ENCODE results near the gene NR2F6.
"Not testable (repeated sequence)": the region's sequence is repeated elsewhere in the genome, so short reads cannot be mapped to it uniquely, and the experiment has no call there.

The NR2F6 gene

DNA sequence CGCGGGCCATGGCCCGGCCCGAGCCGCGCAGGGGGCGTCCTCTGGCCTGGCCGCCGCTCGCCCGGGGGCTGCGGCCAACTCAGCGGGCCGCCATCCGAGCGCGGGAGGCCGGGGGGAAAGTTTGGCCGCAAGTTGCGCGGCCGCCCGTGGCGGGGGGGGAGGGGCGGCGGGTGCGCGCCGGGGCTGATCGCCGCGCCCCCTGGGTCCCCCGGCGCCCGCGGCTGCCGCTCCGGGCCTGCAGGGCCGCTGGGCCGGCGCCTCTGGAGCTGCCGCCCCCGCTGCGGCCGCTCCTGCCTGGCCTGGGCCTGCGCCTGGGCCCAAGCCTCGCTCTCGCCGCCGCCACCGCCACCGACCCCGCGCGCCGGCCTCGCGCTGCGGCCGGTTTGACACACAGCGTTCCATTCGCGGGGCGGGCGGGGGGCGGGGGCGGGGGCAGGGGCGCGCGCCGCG lies at the start of gene NR2F6:
Gene NR2F6, minus strand, starts transcription at position 385 of the 450 bp plus-strand sequence. CDS start 699 bp downstream, outside the sequence.
- DNase-seq = no peak

DNA sequence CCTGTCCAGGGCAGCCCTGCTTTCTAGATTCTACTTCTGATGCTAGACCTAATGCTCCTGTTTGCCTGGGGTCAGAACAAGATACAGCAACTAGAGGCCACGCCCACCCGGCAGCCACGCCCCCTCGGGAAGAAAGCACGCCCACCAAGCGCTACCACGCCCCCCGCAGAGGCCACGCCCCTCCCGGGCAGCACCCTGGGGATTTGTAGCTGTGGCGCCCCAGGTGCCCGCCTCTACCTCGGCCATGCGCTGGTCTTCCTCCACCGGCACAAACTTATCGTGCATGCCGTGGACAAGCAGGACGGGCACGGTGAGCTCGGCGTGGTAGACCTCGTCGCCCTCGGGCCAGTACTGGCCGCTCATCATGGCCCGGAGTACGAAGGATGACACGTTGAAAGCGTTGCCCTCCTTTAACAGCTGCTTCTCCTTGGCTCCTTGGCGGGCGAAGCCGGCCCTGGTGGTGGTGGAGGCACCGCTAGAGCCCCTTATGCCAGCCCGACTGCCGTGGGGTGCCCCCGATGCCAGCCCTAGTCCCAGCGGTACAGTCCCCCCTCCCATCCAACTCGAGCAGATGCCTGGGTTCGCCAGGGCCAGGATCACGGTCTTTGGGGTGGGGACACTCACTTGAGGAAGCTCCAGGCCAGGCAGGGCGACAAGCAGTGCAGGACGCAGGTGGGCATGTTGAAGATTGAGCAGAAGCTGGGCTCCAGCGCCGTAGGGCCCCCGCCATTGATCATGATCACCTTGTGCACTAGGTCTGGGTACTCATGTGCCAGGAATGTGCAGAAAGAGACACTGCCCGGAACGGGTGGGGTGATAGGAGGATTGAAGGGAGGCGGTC lies 48.6 kb upstream of the NR2F6 start:
- DNase-seq = peak; percentile 71

DNA sequence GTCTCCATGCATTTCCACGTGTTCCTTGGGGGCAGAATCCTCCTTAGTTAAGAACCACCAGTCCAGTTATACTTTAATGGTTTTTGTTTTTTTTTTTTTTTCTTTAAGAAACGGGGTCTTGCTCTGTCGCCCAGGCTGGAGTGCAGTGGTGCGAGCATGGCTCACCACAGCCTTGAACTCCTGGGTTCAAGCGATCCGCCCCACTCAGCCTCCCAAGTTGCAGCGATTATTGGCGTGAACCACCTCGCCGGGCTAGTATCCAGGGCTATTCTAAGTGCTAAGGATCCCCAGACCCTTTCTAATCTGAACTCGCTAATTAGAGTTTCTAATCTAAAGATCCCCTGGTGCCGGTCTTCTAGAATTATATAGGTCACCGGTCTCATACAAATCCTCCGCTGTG lies 47.9 kb upstream of the NR2F6 start:
- DNase-seq = no peak

DNA sequence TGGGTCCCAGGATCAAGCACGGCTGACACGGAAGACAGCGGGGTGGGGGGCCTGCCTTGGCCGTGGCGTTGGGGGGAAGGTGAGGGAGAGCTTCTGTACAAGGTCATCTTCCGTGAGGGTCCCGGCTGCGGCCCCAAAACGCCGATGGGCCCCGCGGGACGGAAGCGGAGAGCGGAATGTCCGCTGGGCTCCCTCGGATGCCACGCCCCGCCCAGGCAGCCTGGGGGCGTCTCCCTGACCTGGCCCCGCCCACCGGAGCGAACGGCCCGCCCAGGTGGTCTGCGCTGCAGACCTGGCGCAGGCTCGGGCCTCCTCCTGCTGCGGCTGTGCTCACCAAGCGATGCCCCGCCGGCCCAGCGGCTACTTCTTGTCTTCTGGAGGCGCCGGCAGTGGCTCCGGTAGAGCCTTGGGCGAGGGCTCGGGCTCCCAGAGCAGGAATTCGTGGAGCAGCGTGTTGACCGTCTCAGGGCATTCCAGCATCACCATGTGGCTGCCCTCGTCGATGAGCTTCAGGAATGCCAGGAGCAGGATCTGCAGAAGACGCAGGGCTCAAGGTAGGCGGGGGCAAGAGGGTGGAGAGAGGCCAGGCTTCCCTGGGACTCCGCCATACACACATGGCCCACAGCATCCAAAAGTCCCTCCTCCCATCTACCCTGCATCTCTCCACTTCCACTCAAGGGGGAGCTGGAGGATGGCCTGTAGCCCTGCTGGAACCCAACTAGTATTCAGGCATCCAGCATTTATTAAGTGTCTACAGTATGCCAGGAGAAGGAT lies 46.8 kb upstream of the NR2F6 start:
- peak; percentile 95 for DNase-seq

DNA sequence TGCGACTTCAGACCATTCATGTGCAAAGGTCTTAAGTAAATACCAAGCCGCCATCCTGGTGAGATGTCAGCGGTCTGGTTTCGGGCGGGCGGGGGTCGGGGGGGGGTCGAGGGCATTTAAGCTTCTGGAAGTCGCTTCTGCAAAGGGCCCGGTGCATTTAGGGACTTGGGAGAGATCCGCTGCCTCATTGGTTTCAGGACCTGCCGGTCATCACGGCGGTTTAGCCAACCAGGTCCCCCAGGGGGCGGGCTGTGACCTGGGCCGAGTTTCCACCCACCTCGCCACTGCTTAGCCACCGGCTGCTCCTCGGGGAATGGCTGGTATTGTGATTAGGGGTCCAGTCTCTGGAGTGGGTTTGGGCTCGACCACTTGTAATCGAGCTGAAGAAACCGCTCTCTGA lies 43.8 kb upstream of the NR2F6 start:
- peak; percentile 93 for DNase-seq

DNA sequence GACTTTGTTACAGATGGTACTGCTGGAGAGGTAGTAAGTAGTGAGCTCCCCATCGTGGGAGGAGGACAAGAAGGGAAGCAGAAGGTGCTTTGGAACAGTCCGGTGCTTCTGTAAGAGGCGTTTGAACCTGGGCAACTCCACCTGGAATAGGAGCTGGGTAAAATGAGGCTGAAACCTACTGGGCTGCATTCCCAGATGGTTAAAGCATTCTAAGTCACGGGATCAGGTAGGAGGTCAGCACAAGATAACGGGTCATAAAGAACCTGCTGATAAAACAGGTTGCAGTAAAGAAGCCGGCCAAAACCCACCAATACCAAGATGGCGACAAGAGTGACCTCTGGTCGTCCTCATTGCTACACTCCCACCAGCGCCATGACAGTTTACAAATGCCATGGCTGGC lies 41.0 kb upstream of the NR2F6 start:
- DNase-seq = no peak

DNA sequence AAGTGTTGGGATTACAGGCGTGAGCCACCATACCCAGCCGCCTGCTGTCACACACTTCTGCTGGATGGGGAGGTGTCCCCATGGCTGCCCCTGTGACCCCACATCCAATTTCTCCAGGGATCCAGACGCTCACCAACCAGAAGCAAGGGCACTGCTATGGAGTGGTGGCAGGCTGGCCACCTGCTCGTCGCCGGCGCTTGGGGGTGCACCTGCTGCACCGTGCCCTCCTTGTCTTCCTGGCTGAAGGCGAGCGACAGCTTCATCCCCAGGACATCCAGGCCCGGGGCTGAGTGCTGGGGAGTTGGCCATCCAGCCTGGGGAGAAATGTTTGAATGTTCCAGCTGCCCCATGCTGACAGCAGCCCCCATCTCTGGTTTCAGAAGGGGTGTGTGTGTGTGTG lies 40.5 kb upstream of the NR2F6 start:
- DNase-seq = no peak

DNA sequence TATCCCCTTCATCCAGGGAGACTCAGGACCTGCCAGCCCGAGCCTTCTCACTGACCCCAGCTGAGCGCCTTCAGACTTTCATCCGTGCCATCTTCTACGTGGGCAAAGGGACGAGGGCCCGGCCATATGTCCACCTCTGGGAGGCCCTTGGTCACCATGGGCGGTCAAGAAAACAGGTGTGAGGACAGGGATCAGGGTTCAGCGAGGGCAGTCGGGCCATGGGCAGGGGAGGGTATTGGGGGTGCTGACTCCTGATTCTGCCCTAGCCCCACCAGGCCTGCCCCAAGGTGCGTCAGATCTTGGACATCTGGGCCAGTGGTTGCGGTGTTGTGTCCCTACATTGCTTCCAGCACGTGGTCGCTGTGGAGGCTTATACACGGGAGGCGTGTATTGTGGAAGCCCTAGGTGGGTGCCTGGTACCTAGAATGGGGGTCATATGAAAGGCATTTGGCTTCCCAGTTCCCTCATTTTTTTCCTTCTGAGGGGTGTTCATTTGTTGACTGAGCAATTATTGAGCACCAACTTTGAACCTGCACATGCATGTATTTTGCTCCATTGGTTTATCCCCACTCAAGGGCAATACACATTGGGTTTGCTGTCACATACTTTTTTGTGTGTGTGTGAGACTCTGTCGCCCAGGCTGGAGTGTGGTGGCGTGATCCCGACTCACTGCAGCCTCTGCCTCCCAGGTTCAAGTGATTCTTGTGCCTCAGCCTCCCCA lies 39.9 kb upstream of the NR2F6 start:
- no peak for DNase-seq

DNA sequence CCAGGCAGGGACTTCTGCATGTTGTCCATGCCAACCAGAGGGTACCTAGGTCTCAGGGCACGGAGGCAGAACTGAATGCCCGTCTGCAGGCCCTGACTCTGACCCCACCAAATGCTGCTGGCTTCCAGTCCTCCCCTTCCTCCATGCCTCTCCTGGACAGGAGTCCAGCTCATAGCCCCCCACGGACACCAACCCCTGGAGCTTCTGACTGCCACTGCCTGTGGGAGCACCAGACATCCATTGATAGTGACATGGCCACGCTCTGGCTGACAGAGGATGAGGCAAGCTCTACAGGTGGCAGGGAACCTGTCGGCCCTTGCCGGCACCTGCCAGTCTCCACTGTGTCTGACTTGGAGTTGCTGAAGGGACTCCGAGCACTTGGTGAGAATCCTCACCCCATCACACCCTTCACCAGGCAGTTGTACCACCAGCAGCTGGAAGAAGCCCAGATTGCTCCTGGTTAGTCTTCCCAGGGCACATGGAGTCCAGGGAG lies 37.8 kb upstream of the NR2F6 start:
- no peak for DNase-seq

DNA sequence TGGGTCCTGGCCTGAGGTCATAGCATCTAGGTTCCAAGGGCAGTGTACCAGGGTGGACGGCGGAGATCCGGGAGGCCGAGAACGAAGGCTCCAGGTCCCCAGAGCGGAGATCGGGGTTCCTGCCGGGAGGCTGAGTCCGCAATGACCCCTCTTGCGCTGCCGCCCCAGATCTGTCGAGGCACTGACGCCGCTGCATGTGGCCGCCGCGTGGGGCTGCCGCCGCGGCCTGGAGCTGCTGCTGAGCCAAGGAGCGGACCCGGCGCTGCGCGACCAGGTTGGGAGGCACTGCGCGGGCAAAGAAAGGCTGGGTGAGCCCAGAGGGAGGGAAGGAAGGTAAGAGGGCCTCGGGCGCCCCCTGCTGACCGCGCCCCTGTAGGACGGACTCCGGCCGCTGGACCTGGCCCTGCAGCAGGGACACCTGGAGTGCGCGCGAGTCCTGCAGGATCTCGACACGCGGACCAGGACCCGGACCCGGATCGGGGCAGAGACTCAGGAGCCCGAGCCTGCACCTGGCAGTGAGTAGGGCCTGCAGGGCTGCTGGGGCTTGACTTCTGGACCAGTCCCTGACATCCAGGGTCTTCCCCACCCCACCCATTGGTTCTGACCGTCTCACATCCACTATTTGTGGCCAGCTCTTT lies 36.9 kb upstream of the NR2F6 start:
- DNase-seq = peak; percentile 95

DNA sequence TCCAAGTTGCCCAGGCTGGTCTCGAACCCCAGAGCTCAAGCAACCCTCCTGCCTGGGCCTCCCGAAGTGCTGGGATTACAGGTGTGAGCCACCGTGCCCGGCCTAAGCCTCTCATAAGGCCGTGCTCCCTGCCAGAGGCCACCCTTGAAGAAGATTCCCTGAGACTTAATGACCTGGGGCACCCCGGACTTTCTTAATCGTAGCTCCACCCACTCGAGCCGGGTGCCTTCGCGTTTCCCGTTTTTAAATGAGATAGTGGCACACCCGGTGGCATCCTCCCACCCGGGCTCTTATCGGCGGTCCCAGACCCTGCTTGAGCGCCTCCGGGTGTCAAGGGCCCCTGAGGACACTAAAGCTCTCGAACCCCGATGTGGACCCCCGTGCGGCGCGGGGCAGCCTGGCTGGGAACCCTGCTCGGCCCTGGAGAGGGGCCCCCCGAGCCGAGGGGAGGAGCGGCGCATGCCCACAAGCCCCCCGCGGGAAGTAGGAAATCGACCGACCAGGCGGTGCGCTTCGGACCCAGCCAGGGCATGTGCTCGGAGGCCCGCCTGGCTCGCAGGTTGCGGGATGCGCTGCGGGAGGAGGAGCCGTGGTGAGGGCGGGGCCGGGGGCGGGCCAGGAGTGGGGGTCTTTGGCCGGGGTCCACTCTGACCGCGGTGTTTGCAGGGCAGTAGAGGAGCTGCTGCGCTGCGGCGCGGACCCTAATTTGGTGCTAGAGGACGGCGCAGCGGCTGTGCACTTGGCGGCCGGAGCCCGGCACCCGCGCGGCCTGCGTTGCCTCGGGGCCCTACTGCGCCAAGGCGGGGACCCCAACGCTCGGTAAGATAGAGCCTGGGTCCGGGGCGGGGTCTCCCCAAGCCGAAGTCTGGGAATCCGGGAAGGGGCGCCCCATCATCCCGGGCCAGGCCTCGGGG lies 35.9 kb upstream of the NR2F6 start, which contains the start of gene ANKLE1:
Gene ANKLE1, plus strand, starts transcription at position 511 of the 914 bp plus-strand sequence. Its CDS starts 20 bp downstream, at position 531.
- peak; percentile 96 for DNase-seq

DNA sequence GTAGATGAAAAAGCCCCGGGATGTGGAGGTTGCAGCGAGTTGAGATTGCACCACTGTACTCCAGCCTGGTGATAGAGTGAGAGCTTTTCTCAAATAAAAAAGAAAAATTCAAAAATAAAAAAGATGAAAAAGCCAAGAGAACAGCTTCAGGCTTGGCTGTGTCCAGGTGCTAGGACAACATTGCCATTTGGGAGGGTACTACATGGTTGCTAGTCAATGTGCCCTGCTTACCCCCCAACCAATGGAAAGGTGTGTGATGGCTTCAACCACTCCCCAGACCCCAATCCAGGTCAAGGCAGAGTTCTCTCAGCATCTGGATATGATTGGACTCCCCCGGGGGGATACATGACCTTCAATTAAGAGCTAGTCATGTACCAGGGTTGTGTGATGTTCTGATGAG lies 33.7 kb upstream of the NR2F6 start:
- no peak for DNase-seq

DNA sequence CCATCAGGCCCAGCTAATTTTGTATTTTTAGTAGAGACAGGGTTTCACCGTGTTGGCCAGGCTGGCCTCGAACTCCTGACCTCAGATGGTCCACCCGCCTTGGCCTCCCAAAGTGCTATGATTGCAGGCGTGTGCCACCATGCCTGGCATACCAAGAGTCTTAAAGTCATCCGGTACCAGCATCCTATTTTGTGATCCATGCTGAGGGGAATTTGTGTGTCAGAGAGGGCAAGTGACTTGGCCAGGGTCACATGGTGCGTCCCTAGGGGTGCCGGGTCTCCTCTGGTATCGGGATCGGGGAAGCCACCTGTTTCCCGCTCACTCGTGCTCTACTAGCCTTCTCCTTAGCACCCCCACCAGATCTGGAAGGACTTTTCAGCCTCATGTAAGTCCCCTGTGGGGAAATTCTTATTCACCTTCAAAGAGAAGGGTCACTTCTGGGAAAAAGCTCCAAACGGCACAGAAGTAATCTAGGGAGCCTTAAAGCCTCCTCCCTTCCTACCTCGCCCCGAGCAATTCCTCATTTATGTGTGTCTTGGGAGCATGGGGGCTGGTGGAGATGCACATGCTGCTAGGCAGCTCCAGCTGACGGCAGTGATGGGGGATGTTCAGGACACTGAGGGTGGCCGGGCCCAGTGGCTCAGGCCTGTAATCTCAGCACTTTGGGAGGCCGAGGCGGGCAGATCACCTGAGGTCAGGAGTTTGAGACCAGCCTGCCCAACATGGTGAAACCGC lies 29.9 kb upstream of the NR2F6 start:
- DNase-seq = no peak

DNA sequence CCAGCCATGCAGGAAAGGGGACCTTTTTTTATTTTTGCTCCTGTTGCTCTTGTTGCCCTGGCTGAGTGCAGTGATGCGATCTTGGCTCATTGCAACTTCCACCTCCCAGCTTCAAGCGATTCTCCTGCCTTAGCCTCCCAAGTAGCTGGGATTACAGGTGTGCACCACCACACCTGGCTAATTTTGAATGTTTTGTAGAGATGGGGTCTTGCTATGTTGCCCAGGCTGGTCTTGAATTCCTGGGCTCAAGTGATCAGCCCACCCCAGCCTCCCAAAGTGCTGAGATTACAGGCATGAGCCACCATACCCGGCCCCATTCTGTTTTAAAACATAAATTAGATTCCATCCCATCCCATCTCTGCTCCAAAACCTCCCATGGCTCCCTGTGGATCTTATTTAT lies 29.2 kb upstream of the NR2F6 start:
- not testable (repeated sequence) for DNase-seq

DNA sequence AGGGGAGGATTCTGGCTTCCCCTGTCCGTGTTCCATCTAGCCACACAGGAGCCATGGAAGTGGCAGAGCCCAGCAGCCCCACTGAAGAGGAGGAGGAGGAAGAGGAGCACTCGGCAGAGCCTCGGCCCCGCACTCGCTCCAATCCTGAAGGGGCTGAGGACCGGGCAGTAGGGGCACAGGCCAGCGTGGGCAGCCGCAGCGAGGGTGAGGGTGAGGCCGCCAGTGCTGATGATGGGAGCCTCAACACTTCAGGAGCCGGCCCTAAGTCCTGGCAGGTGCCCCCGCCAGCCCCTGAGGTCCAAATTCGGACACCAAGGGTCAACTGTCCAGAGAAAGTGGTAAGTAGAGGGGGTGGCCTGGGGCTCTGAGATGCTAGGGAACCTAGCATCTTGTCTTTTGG lies 23.0 kb upstream of the NR2F6 start:
- DNase-seq = no peak

DNA sequence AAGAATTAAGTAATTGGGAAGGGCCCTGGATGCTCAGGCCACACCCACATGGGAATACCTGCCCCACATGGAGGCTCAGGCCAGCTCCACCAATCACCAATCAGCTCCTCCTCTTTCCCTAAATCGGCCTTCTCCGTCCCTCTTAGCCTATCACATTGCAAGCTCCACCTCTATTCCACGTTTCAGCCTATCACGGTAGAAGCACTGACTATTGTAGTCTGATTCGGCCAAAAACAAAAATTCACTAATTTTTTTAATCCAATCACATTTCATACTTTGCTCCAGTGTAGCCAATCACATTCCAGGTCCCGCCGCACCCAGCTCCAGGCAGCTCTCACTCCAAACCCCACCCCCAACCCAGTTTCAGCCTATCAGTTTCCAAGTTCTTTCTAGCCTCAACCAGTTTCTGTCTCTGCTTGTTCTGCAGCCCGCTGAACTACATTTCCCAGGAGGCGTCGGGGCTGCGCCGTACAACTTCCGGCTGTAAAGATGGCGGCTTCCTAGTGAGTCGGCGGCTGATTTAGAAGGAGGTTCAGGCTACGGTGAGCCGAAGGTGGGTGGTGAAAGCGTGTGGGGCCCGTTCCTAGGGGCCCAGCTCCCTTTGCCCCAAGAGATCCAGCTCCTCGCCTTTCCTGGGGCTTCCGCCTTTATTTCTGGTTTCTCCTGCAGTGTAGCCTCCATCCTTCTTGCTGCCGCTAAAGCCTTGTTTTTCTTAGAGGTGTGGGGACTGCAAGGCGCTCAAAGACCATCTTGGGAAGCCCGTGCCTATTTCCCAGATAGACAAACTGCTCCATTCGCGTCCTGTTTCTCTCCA lies 21.5 kb upstream of the NR2F6 start, which contains the start of gene BABAM1:
Gene BABAM1, plus strand, starts transcription at position 469 of the 814 bp plus-strand sequence. CDS start 1,364 bp downstream, outside the sequence.
- peak; percentile 100 for DNase-seq

DNA sequence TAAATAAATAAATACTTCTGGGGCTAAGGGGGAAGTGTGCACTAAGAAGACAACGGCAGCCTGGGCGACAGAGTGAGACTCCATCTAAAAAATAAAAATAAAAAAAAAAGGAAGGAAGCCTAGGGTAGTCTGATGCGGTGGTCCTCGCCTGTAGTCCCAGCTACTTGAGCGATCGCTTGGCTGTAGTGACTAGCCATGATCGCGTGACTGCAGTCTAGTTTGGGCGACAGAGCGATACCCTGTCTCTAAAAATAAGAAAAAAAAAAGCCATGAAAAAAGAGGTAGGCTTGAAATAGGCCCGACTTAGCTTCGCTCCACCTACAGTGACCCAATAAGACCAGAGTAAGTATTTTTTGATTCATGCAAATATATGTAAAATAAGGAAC lies 20.9 kb upstream of the NR2F6 start:
- DNase-seq = no peak

DNA sequence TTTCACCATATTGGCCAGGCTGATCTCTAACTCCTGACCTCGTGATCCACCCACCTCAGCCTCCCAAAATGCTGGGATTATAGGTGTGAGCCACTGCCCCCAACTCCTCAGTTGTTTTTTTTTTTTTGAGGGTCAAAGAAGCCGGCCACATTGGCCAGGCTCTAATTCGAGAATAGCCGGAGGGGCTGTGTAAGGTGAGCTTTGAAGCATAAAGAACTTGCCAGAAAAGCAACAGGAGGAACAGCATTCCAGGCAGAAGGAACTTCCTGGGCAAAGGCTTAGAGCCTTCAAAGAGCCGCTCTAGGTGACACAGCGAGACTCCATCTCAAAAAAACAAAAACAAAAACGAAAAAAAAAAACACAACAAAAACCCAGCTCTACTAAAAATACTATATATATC lies 20.3 kb upstream of the NR2F6 start:
- no peak for DNase-seq

DNA sequence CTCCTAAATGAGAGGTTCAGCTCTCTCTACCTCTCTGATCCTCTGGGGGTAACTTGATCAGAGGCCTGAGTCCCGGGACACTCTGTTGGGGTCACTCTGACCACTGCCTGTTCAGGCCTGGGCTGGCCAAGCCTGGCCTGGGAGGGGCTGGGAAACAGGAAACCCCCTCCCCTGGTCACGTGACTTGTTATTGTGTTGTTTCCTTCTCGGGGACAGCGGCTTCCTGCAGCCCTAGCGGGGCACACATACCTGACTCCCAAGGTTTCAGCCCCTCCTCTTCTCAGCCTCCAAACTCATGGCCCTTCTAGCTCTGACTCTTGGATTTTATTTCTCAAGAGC lies 18.9 kb upstream of the NR2F6 start, which contains the start of gene USHBP1:
Gene USHBP1, minus strand, starts transcription at position 105 of the 339 bp plus-strand sequence. CDS start 446 bp downstream, outside the sequence.
- DNase-seq = no peak
